Measurements from ENCODE around the gene AMPH.

The AMPH gene

GRCh38 chr7:38630720-38631673 lies at the start of gene AMPH:
Gene AMPH (minus strand): TSS chr7:38631373. CDS start chr7:38631351, 22 bp downstream.
- peak; percentile 78 for DNase-seq

GRCh38 chr7:38679419-38679818 lies 48.2 kb upstream of the AMPH start:
- DNase-seq = no peak

DNA sequence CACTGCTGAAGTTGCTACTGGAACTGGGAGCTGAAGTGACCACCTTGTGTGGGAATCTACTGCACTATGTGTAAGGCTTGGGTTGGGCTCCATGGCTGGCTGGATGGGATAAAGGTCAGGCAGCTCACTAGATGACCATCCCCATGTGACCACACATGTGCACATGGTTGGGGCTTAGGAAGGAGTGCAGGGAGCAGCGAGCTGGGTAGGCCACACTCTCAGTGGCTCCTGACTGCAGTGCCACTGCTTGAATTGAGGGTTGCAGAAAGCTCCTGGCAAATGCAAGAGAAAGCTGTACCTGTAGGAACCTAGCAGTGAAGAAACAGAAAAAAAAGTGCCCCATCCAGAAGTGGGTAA lies 47.5 kb upstream of the AMPH start:
- no peak for DNase-seq

DNA sequence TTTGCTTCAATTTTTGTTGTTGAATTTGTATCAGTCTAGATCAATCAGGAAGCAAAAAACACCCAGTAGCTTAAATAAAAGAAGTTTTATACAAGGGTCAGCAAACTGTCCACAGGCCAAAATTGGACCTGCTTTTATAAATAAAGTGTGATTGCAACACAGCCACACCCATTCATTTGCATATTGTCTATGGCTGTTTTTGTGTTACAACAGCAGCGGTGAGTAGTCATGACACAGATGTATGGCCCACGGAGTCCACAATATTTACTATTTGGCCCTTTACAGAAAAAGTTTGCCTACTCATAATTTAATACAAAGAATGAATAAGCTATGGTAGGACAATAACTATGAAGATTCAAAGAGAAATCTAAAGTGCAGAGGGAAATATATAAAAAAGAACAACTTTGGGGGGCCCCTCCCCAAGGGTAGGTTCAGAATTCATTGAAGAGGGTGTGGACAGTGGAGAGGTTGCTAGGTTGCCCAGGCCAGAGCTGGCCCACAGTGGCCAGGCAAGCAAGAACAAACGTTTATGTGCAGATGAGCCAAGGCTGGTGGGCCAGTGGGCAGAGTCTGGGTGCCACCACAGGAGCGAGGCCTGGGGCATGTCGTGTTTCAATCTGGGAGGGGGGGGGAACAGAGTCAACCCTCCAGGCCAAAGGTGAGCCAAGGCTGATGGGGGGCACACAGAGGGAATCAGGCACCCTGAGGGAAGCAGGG lies 47.0 kb upstream of the AMPH start:
- DNase-seq = no peak

GRCh38 chr7:38675494-38676106 lies 44.4 kb upstream of the AMPH start:
- peak; percentile 86 for DNase-seq

- no peak for DNase-seq
Measured at GRCh38 chr7:38674513-38674912, 43.3 kb upstream of the AMPH start.

- DNase-seq = peak; percentile 56
Measured at GRCh38 chr7:38673795-38674194, 42.6 kb upstream of the AMPH start.

- DNase-seq = no peak
Measured at GRCh38 chr7:38671911-38672905, 41.0 kb upstream of the AMPH start.

DNA sequence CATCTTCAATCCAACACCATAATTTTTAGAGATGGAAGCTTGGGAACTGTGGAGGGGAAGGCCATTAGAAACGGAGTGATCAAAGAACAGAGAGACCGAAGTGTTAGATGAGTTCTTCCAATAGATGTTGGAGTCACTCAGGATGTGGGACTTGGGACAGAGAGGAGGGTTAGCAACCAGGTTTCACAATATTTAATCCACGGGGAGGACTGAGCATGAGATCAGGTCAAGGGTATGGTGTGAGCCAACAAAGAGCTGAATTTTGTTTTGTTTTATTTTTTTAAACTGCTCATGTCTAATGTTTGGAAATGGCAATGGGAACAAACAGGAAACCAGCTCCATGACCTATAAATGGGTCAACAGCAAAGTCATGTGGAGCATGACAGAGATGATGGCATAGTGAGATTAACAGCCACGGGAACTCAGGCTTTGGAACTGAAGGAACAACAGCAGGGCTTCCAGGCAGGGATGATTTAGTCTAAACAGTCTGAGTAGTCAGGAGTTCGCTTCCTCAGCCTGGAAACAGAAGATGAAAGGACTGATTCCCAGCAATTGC lies 38.9 kb upstream of the AMPH start:
- DNase-seq = no peak

DNA sequence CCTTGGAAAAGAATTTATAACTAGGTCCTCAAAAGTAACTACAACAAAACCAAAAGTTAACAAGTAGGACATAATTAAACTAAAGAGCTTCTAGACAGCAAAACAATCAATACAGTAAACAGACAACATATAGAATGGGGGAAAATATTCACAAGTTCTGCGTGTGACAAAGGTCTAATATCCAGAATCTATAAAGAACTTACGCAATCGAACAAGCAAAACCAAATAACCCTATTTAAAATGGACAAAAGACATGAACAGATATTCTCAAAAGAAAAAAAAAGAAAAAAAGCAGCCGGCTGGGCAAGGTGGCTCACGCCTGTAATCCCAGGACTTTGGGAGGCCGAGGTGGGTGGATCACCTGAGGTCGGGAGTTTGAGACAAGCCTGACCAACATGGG lies 33.8 kb upstream of the AMPH start:
- DNase-seq = no peak

DNA sequence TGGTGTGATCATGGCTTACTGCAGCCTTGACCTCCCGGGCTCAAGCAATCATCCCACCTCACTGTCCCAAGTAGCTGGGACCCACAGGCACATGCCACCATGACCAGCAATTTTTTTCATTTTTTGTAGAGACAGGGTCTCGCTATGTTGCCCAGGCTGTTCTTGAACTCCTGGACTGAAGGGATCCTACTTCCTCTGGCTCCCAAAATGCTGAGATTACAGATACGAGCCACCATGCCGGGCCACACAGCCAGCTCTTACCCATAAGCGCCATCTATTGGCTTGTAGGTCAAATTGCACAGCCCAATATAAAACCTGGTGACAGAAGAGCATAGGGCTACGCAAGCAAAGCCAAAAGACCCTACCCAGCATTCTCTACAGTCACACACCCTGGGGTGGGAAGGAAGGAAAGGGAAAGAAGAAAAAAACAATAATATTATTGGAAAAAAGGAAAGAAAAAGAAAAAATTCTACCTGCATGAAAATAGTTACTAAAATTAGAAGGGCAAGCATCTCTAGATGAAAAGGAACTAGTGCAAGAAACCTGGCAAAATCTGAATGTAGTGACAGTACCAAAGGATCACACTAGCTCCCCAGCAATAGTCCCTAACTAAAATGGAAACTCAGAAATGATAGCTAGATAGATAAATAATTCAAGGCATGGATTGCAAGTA lies 29.4 kb upstream of the AMPH start:
- peak; percentile 66 for DNase-seq

- no peak for DNase-seq
Measured at GRCh38 chr7:38659931-38660330, 28.8 kb upstream of the AMPH start.

GRCh38 chr7:38658921-38659320 lies 27.7 kb upstream of the AMPH start:
- no peak for DNase-seq

GRCh38 chr7:38656968-38657367 lies 25.8 kb upstream of the AMPH start:
- peak; percentile 68 for DNase-seq

DNA sequence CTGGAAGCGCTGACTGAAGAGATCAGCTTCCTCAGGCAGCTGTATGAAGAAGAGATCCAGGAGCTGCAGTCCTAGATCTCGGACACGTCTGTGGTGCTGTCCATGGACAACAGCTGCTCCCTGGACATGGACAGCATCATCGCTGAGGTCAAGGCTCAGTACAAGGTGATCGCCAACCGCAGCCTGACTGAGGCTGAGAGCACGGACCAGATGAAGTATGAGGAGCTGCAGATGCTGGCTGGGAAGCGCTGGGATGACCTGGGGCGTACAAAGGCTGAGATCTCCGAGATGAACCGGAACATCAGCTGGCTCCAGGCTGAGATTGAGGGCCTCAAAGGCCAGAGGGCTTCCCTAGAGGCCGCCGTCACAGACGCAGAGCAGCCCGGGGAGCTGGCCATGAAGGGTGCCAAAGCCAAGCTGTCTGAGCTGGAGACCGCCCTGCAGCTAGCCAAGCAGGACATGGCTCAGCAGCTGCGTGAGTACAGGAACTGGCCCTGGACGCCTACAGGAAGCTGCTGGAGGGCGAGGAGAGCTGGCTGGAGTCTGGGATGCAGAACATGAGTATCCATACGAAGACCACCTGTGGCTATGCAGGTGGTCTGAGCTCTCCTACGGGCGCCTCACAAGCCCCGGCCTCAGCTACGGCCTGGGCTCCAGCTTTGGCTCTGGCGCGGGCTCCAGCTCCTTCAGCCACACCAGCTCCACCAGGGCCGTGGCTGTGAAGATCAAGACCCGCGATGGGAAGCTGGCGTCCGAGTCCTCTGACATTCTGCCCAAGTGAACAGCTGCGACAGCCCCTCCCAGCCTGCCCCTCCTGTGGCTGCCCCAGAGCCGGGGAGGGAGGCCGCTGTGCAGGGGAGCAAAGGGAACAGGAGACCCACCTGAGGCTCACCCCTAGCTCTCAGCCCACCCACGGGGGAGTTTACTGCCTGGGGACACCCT lies 24.9 kb upstream of the AMPH start:
- DNase-seq = no peak

- no peak for DNase-seq
Measured at GRCh38 chr7:38637957-38638356, 6.8 kb upstream of the AMPH start.

DNA sequence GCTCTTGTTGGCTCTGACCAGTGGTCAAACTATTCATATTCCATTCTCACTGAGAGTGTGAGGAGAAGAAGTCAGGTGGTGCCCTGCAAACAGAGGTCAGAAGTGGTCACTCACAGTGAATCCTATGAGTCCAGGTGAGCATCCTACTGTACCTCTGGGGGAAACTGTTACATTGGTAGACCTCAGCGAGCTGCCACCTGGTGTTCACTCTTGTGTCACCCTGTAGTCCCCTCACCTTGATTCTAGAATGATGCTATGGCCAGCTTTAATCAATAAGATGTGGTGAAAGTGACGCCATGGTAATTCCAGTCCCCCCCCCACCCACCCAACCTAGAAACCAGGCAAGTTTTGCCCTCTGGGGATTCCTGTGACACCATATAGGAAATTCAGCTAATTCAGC lies 1.2 kb upstream of the AMPH start:
- no peak for DNase-seq

GRCh38 chr7:38629651-38630510 lies 1.3 kb downstream of the AMPH start:
- DNase-seq = peak; percentile 65
